Mesodermal cell (in vitro differentiated cells): ENCODE data around the gene GARIN5B.

Experiments
- H3K27ac ChIP-seq: 2 replicates; pipeline ENCODE4 v1.7.0; 2013; ENCODE audit warnings: mild to moderate bottlenecking, low read depth, low read length, moderate library complexity; ENCODE audit not compliant: severe bottlenecking
- H3K36me3 ChIP-seq: 2 replicates; pipeline ENCODE4 v1.7.1; 2013; ENCODE audit warnings: mild to moderate bottlenecking, low read length, moderate library complexity; ENCODE audit not compliant: control insufficient read depth, insufficient read depth
- H3K4me1 ChIP-seq: one replicate; pipeline ENCODE4 v1.7.1; 2013; ENCODE audit warnings: mild to moderate bottlenecking, low read length; ENCODE audit not compliant: insufficient read depth, control insufficient read depth, poor library complexity, severe bottlenecking
- H3K4me3 ChIP-seq: 2 replicates; pipeline ENCODE4 v1.7.0; 2013; ENCODE audit warnings: low read length, control low read depth, mild to moderate bottlenecking; ENCODE audit not compliant: insufficient read depth, poor library complexity, severe bottlenecking; ENCODE audit errors: extremely low read depth
- H3K9me3 ChIP-seq: 2 replicates; pipeline ENCODE4 v1.7.1; 2013; ENCODE audit warnings: mild to moderate bottlenecking, low read length, moderate library complexity; ENCODE audit not compliant: control insufficient read depth
- WGBS, 2 experiments: methylation state at CpG; one replicate each; pipeline ENCODE4 v1.1.5; 2013; ENCODE audit warnings: missing lambda C conversion rate in 2 of 2; ENCODE audit not compliant: insufficient coverage in 2 of 2; 5-methylcytosine and 5-hydroxymethylcytosine counted together

GARIN5B gene

GRCh38 chr19:55314396-55314795, 48.7 kb downstream of the GARIN5B start:
- 85 to 97% methylated on average over 8 of the region's 8 CpGs for WGBS, 2 experiments
- Histone ChIP-seq H3K4me1 (no peaks in the 10 kb centered on the region), H3K4me3 (no peak overlapping the region), H3K9me3 (no peaks in the 10 kb centered on the region), H3K36me3 (peaks cover 8% of the 10 kb centered on the region), H3K27ac (no peak overlapping the region)

- no peaks in the 10 kb centered on the region for H3K9me3 ChIP-seq
- peaks cover 21% of the 10 kb centered on the region for H3K36me3 ChIP-seq
- no peaks in the 10 kb centered on the region for H3K4me1 ChIP-seq
- no peak overlapping the region for H3K4me3 ChIP-seq
- H3K27ac ChIP-seq, result no peak overlapping the region
- 94 to 95% methylated on average over 45 to 47 of the region's 47 CpGs for WGBS, 2 experiments
These were observed 50.2 kb downstream of the GARIN5B start for GRCh38 chr19:55312621-55313512.

- no peak overlapping the region for H3K4me3 ChIP-seq
- H3K36me3 ChIP-seq, result peaks cover 27% of the 10 kb centered on the region
- H3K27ac ChIP-seq, result no peak overlapping the region
- 99 to 100% methylated on average over 2 to 10 of the region's 18 CpGs for WGBS, 2 experiments
- H3K4me1 ChIP-seq, result no peaks in the 10 kb centered on the region
- no peaks in the 10 kb centered on the region for H3K9me3 ChIP-seq
These were observed 51.3 kb downstream of the GARIN5B start for GRCh38 chr19:55311797-55312196.

GRCh38 chr19:55311397-55311796, 51.7 kb downstream of the GARIN5B start:
- 93 to 94% methylated on average over 5 to 9 of the region's 9 CpGs for WGBS, 2 experiments
- no peaks in the 10 kb centered on the region for H3K9me3 ChIP-seq
- H3K4me1 ChIP-seq, result no peaks in the 10 kb centered on the region
- peaks cover 31% of the 10 kb centered on the region for H3K36me3 ChIP-seq
- H3K4me3 ChIP-seq, result no peak overlapping the region
- no peak overlapping the region for H3K27ac ChIP-seq

GRCh38 chr19:55310498-55310897, 52.6 kb downstream of the GARIN5B start:
- Histone ChIP-seq H3K4me1 (no peaks in the 10 kb centered on the region), H3K9me3 (no peaks in the 10 kb centered on the region), H3K27ac (no peak overlapping the region), H3K36me3 (peaks cover 40% of the 10 kb centered on the region), H3K4me3 (no peak overlapping the region)
- WGBS, 2 experiments, result 91 to 92% methylated on average over 5 to 6 of the region's 7 CpGs

- Histone ChIP-seq H3K4me1 (no peaks in the 10 kb centered on the region), H3K36me3 (peaks cover 51% of the 10 kb centered on the region), H3K27ac (no peak overlapping the region), H3K4me3 (no peak overlapping the region), H3K9me3 (no peaks in the 10 kb centered on the region)
- WGBS, 2 experiments, result 92 to 96% methylated on average over 5 of the region's 5 CpGs
These were observed 53.6 kb downstream of the GARIN5B start for GRCh38 chr19:55309448-55309847.

GRCh38 chr19:55308281-55308680, 54.8 kb downstream of the GARIN5B start:
- H3K4me3 ChIP-seq, result no peak overlapping the region
- H3K36me3 ChIP-seq, result peaks cover 62% of the 10 kb centered on the region
- WGBS, 2 experiments, result 98 to 100% methylated on average over 5 to 8 of the region's 11 CpGs

GRCh38 chr19:55306712-55307111, 56.3 kb downstream of the GARIN5B start:
- H3K27ac ChIP-seq, result no peak overlapping the region
- 100% methylated on average over 2 to 3 of the region's 3 CpGs for WGBS, 2 experiments
- H3K4me1 ChIP-seq, result no peaks in the 10 kb centered on the region
- H3K4me3 ChIP-seq, result no peak overlapping the region
- peaks cover 71% of the 10 kb centered on the region for H3K36me3 ChIP-seq
- no peaks in the 10 kb centered on the region for H3K9me3 ChIP-seq

More at GRCh38 chr19:55308281-55308680, 54.8 kb downstream of the GARIN5B start:
- no peaks in the 10 kb centered on the region for H3K4me1 ChIP-seq
- no peak overlapping the region for H3K27ac ChIP-seq
- H3K9me3 ChIP-seq, result no peaks in the 10 kb centered on the region

GRCh38 chr19:55305983-55306562, 57.0 kb downstream of the GARIN5B start:
- Histone ChIP-seq H3K36me3 (peaks cover 74% of the 10 kb centered on the region), H3K27ac (no peak overlapping the region), H3K4me1 (no peaks in the 10 kb centered on the region), H3K4me3 (no peak overlapping the region), H3K9me3 (no peaks in the 10 kb centered on the region)
- WGBS, 2 experiments, result 94 to 96% methylated on average over 11 to 14 of the region's 17 CpGs

- no peak overlapping the region for H3K4me3 ChIP-seq
- 89 to 98% methylated on average over 8 to 9 of the region's 9 CpGs for WGBS, 2 experiments
- H3K9me3 ChIP-seq, result no peaks in the 10 kb centered on the region
- H3K27ac ChIP-seq, result no peak overlapping the region
- peaks cover 75% of the 10 kb centered on the region for H3K36me3 ChIP-seq
- no peaks in the 10 kb centered on the region for H3K4me1 ChIP-seq
These were observed 57.6 kb downstream of the GARIN5B start for GRCh38 chr19:55305491-55305890.

- no peak overlapping the region for H3K27ac ChIP-seq
- peaks cover 73% of the 10 kb centered on the region for H3K36me3 ChIP-seq
- 92 to 94% methylated on average over 9 to 11 of the region's 14 CpGs for WGBS, 2 experiments
- no peaks in the 10 kb centered on the region for H3K4me1 ChIP-seq
- no peaks in the 10 kb centered on the region for H3K9me3 ChIP-seq
- no peak overlapping the region for H3K4me3 ChIP-seq
These were observed 58.1 kb downstream of the GARIN5B start for GRCh38 chr19:55304980-55305379.
